H1 (cell line): ENCODE data around the gene HTR1B. TPM values are rescaled to one million over a fixed set of nuclear protein-coding genes. Genes with fewer than 3 reads are reported as not detected.

Experiments used
- CTCF ChIA-PET: fragments of 300-600 bp; sonication (Branson Sonifier 250); formaldehyde crosslinking; loops from one replicate; lab custom pipeline; 2021; ENCODE audit not compliant: partially characterized antibody; lab: Charles Lee
- POLR2A ChIA-PET: fragments of 300-600 bp; sonication (Branson Sonifier 250); formaldehyde crosslinking; loops from one replicate; lab custom pipeline; 2021; ENCODE audit warnings: inconsistent platforms; ENCODE audit not compliant: partially characterized antibody; lab: Charles Lee
- DNase-seq, 2 experiments: peaks; one replicate each; pipeline versions ENCODE4 v3.0.0 to v3.0.0-alpha.2; 2010 to 2022; ENCODE audit warnings: low spot score in 2 of 2, low read depth in 1 of 2, mixed read lengths in 1 of 2
- FAIRE-seq: peaks from 2 replicates; lab custom pipeline; 2011; peaks lifted over from hg19 to GRCh38; lab: Jason Lieb, UNC
- H2AFZ ChIP-seq: 2 replicates; pipeline ENCODE4 v1.8.1; 2012; ENCODE audit warnings: low read length, inconsistent platforms
- H2AK5ac ChIP-seq: 2 replicates; pipeline ENCODE4 v1.6.1; 2013; ENCODE audit warnings: low read depth, low read length
- H2BK120ac ChIP-seq: replicated peaks from 2 replicates; pipeline ENCODE3; 2013; ENCODE audit warnings: low read depth, low read length, inconsistent platforms
- H2BK12ac ChIP-seq: 2 replicates; pipeline ENCODE4 v1.6.1; 2013; ENCODE audit warnings: low read depth, low read length
- H2BK15ac ChIP-seq: 2 replicates; pipeline ENCODE4 v1.6.1; 2013; ENCODE audit warnings: low read length
- H2BK20ac ChIP-seq: 2 replicates; pipeline ENCODE4 v1.6.1; 2013; ENCODE audit warnings: low read length
- H2BK5ac ChIP-seq: 2 replicates; pipeline ENCODE4 v1.6.1; 2013; ENCODE audit warnings: low read depth, low read length
- H3K14ac ChIP-seq: 2 replicates; pipeline ENCODE4 v1.6.1; 2013; ENCODE audit warnings: inconsistent platforms; ENCODE audit not compliant: insufficient read length
- H3K18ac ChIP-seq: 2 replicates; pipeline ENCODE4 v1.6.1; 2013; ENCODE audit warnings: low read length; ENCODE audit errors: extremely low read depth
- H3K23ac ChIP-seq: 2 replicates; pipeline ENCODE4 v1.6.1; 2013; ENCODE audit warnings: inconsistent platforms; ENCODE audit not compliant: insufficient read length
- H3K23me2 ChIP-seq: 2 replicates; pipeline ENCODE4 v1.6.1; 2013; ENCODE audit warnings: low read depth, low read length
- H3K27ac ChIP-seq: 2 replicates; pipeline ENCODE4 v1.6.1; 2011; ENCODE audit warnings: low read depth, low read length, inconsistent platforms
- H3K27me3 ChIP-seq, 4 experiments: replicated peaks in 1 of 4; 1 replicate in 1 of 4; 2 replicates in 3 of 4; pipeline versions ENCODE4 v1.6.1 to v1.8.1; 2011 to 2013; ENCODE audit warnings: low read length in 3 of 4, mild to moderate bottlenecking in 3 of 4, inconsistent platforms in 2 of 4, mixed read lengths in 2 of 4, moderate library complexity in 1 of 4; ENCODE audit not compliant: control insufficient read depth in 3 of 4, insufficient read depth in 3 of 4; ENCODE audit errors: extremely low read depth in 1 of 4
- H3K36me3 ChIP-seq, 4 experiments: 2 replicates each; pipeline versions ENCODE4 v1.6.1 to v1.8.1; 2011 to 2013; ENCODE audit warnings: mild to moderate bottlenecking in 4 of 4, low read length in 3 of 4, moderate library complexity in 2 of 4, control low read depth in 1 of 4, inconsistent platforms in 1 of 4; ENCODE audit not compliant: insufficient read depth in 4 of 4, control insufficient read depth in 2 of 4
- H3K4ac ChIP-seq: replicated peaks from 2 replicates; pipeline ENCODE3; 2013; ENCODE audit warnings: low read length, low read depth, mixed read lengths, inconsistent platforms; ENCODE audit not compliant: insufficient read length
- H3K4me1 ChIP-seq, 4 experiments: replicated peaks in 1 of 4; 1 replicate in 1 of 4; 2 replicates in 3 of 4; pipeline versions ENCODE4 v1.6.1 to v1.8.1; 2011 to 2013; ENCODE audit warnings: low read length in 3 of 4, inconsistent platforms in 2 of 4, mixed read lengths in 1 of 4; ENCODE audit not compliant: insufficient read depth in 4 of 4, control insufficient read depth in 3 of 4
- H3K4me2 ChIP-seq, 2 experiments: 2 replicates each; pipeline versions ENCODE4 v1.6.1 to v1.8.1; 2011 to 2013; ENCODE audit warnings: low read depth in 2 of 2, low read length in 2 of 2, control low read depth in 1 of 2, inconsistent platforms in 1 of 2, mild to moderate bottlenecking in 1 of 2; ENCODE audit not compliant: insufficient read depth in 1 of 2
- H3K4me3 ChIP-seq, 4 experiments: fragments of 200-600, 300-600 bp in 1 of 4; sonication (generic), shearing (Covaris generic), sonication (Bioruptor Twin) in 1 of 4; 2 replicates each; pipeline versions ENCODE4 v1.5.1 to v1.8.1; 2011 to 2016; ENCODE audit warnings: low read length in 4 of 4, low read depth in 3 of 4, control low read depth in 2 of 4, inconsistent platforms in 2 of 4, mild to moderate bottlenecking in 2 of 4, mixed read lengths in 1 of 4, moderate library complexity in 1 of 4; ENCODE audit not compliant: insufficient read depth in 2 of 4; ENCODE audit errors: extremely low read depth in 1 of 4
- H3K56ac ChIP-seq: replicated peaks from 2 replicates; pipeline ENCODE3; 2013; ENCODE audit warnings: low read depth, mild to moderate bottlenecking, mixed read lengths, low read length, inconsistent platforms; ENCODE audit not compliant: insufficient read length
- H3K79me1 ChIP-seq: 2 replicates; pipeline ENCODE4 v1.6.1; 2013; ENCODE audit warnings: low read depth, low read length, control low read depth
- H3K79me2 ChIP-seq, 2 experiments: 2 replicates each; pipeline versions ENCODE4 v1.6.1 to v1.8.1; 2012 to 2013; ENCODE audit warnings: low read length in 2 of 2, mild to moderate bottlenecking in 2 of 2, inconsistent platforms in 1 of 2; ENCODE audit not compliant: insufficient read depth in 2 of 2, control insufficient read depth in 1 of 2
- H3K9ac ChIP-seq, 4 experiments: replicated peaks in 1 of 4; 1 replicate in 1 of 4; 2 replicates in 3 of 4; pipeline versions ENCODE4 v1.6.1 to v1.8.1; 2011 to 2013; ENCODE audit warnings: low read depth in 3 of 4, low read length in 3 of 4, control low read depth in 2 of 4, mild to moderate bottlenecking in 2 of 4, moderate library complexity in 2 of 4, inconsistent platforms in 1 of 4; ENCODE audit errors: extremely low read depth in 1 of 4
- H3K9me3 ChIP-seq, 2 experiments: 2 replicates each; pipeline versions ENCODE4 v1.6.1 to v1.8.1; 2012 to 2013; ENCODE audit warnings: mild to moderate bottlenecking in 2 of 2, moderate library complexity in 2 of 2, control low read depth in 1 of 2, inconsistent platforms in 1 of 2, low read depth in 1 of 2, low read length in 1 of 2, mixed read lengths in 1 of 2; ENCODE audit not compliant: insufficient read depth in 2 of 2
- H4K20me1 ChIP-seq, 2 experiments: replicated peaks in 1 of 2; 2 replicates each; pipeline versions ENCODE3 to v1.8.1; 2011 to 2013; ENCODE audit warnings: inconsistent platforms in 2 of 2, low read length in 2 of 2, mild to moderate bottlenecking in 1 of 2; ENCODE audit not compliant: insufficient read depth in 2 of 2, control insufficient read depth in 1 of 2
- H4K5ac ChIP-seq: 2 replicates; pipeline ENCODE4 v1.6.1; 2013; ENCODE audit warnings: low read length, low read depth, mixed read lengths, inconsistent platforms; ENCODE audit not compliant: insufficient read length
- H4K8ac ChIP-seq: 2 replicates; pipeline ENCODE4 v1.8.0; 2013; ENCODE audit warnings: mild to moderate bottlenecking, moderate library complexity, low read length, inconsistent platforms; ENCODE audit not compliant: insufficient read depth; ENCODE audit errors: extremely low read depth
- H4K91ac ChIP-seq: replicated peaks from 2 replicates; pipeline ENCODE3; 2013; ENCODE audit warnings: low read length, mixed read lengths, inconsistent platforms; ENCODE audit not compliant: insufficient read length
- ASH2L ChIP-seq: fragments of 200-600, 300-600 bp; sonication (generic); IDR thresholded peaks from one replicate; pipeline ENCODE4 v1.7.1; 2017; ENCODE audit warnings: low read length
- BRCA1 ChIP-seq: IDR thresholded peaks from 2 replicates; pipeline ENCODE4 v1.6.1; 2012; ENCODE audit warnings: low read depth, low read length, improper control_type of control experiment
- CHD2 ChIP-seq: IDR thresholded peaks from 2 replicates; pipeline ENCODE4 v1.6.1; 2012; ENCODE audit warnings: low read length, improper control_type of control experiment
- CTBP2 ChIP-seq: IDR thresholded peaks from 2 replicates; pipeline ENCODE4 v1.7.0; 2011; ENCODE audit warnings: borderline replicate concordance, mild to moderate bottlenecking, moderate library complexity, mixed read lengths, low read length; ENCODE audit not compliant: insufficient read depth, insufficient read length
- SIN3A ChIP-seq, 2 experiments: IDR thresholded peaks in 1 of 2; conservative IDR thresholded peaks in 1 of 2; 2 replicates each; pipeline ENCODE4 v1.6.1; 2011 to 2012; ENCODE audit warnings: low read length in 2 of 2, improper control_type of control experiment in 1 of 2, low read depth in 1 of 2, mild to moderate bottlenecking in 1 of 2
- WGBS, 2 experiments: shearing (Covaris generic) in 1 of 2; methylation state at CpG; one replicate each; pipeline versions ENCODE4 v1.1.6 to v1.1.7; 2013 to 2015; ENCODE audit warnings: low lambda C conversion rate in 2 of 2, mixed read lengths in 2 of 2, inconsistent platforms in 1 of 2, low coverage in 1 of 2, missing lambda C conversion rate in 1 of 2; ENCODE audit not compliant: insufficient replicate concordance in 2 of 2, insufficient coverage in 1 of 2, insufficient read length in 1 of 2; ENCODE audit errors: extremely low coverage in 1 of 2, missing lambda C conversion rate in 1 of 2; 5-methylcytosine and 5-hydroxymethylcytosine counted together
- polyA plus RNA-seq, 7 experiments: library from polyadenylated mRNA; depleted of rRNA in 3 of 7; stranded (reverse) in 5 of 7; unstranded in 2 of 7; fragments of >200 nt in 5 of 7; fragments of 200-250 nt in 2 of 7; gene quantifications; 1 replicate in 5 of 7; 2 replicates in 1 of 7; 4 replicates in 1 of 7; pipeline versions ENCODE4 v1.2.1 to v1.2.3, GENCODE V29; 2011 to 2013; ENCODE audit warnings: missing spikeins in 2 of 7, mixed read lengths in 2 of 7
- total RNA-seq: library from RNA; stranded (reverse); fragmentation: NEBNext Ultra II Directional; extraction: Animal tissue kit (Norgen Biotek cat#: 25700); gene quantifications from 2 replicates; pipeline ENCODE4 v1.2.1, GENCODE V29; 2021

HTR1B gene
- total and polyA plus RNA-seq, 2 of the 8 experiments (the other 6 are each of a cell fraction or from before 2014, with no cell fraction given): 1.1 to 1.4 TPM

DNA sequence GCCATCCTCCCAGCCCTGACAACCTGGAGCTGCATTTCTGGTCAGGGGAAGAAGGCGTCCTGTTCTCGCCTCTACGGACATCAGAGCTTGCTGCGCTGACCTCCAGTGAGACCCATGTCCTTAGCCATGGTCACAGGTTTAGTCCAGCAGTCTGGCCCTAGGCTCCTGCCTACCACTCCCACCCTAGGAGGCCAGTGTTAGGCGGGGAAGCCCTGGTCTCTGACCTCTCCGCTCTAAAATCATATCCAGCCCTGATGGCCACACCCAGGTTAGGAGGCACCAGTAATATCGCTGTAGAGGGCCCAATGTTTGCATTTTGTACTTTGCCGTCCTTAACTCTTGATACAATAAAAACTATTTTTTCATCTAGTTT, 1.2 kb upstream of the HTR1B start:
- 0 out of 2 replicates have a peak overlapping the region, but pooled peaks have one; percentile 76 for H2AFZ ChIP-seq
- peaks cover 4 to 53% (median 46%) of the 10 kb centered on the region in 4 experiments for H3K27me3 ChIP-seq
- FAIRE-seq (no peak), DNase-seq (no peak)
- WGBS, 2 experiments: 6% methylated on average over 8 of the region's 8 CpGs; no CpG with 5 or more reads in 1 of the 2 experiments
- H3K56ac ChIP-seq: no peak overlapping the region
- H3K36me3 ChIP-seq: no peaks in the 10 kb centered on the region
- peak overlapping the region in 1 of 4 experiments; percentile 6; a peak in 1 of 7 replicates for H3K9ac ChIP-seq
- no peak overlapping the region; the same call in 1 of the 2 replicates for H3K18ac ChIP-seq
- POLR2A ChIA-PET: interaction anchor here (1.1 to 1.3 kb wide), 2 partner anchors 11 to 103 kb away, joined by 3 read pairs; no protein-coding TSS in a partner anchor
- no peak overlapping the region for H4K91ac ChIP-seq
- no peak overlapping the region for H2BK20ac ChIP-seq
- no peak overlapping the region for H3K27ac ChIP-seq
- no peaks in the 10 kb centered on the region for H3K79me1 ChIP-seq
- peaks cover 0 to 5% (median under 1%) of the 10 kb centered on the region in 4 experiments; a peak in 5 of 7 replicates for H3K4me1 ChIP-seq
- peak overlapping the region; percentile 73 to 91 (median 86) for H3K4me3 ChIP-seq
- no peak overlapping the region for H4K5ac ChIP-seq
- peak overlapping the region; percentile 99 to 100 for H3K4me2 ChIP-seq
- CTCF ChIA-PET: interaction anchor here (0.7 to 8.3 kb wide), 17 partner anchors 8 to 462 kb away, joined by 3 to 112 read pairs (median 5); partner anchors contain the start of gene MEI4
- peak overlapping the region; percentile 62; the same call in 1 of the 2 replicates for H2BK12ac ChIP-seq
- H2BK15ac ChIP-seq: no peak overlapping the region
- H2BK120ac ChIP-seq: no peak overlapping the region
- H3K9me3 ChIP-seq: no peaks in the 10 kb centered on the region
- no peak overlapping the region for H3K4ac ChIP-seq
- H2BK5ac ChIP-seq: no peak overlapping the region
- no peak overlapping the region for H4K8ac ChIP-seq
- H3K79me2 ChIP-seq: no peaks in the 10 kb centered on the region
- no peak overlapping the region for H3K14ac ChIP-seq
- peaks cover 38% of the 10 kb centered on the region for H3K23me2 ChIP-seq
- no peak overlapping the region for H2AK5ac ChIP-seq
- no peak for TF ChIP-seq CTBP2
- TF ChIP-seq ASH2L: no peak
- TF ChIP-seq CHD2: 0 out of 2 replicates have a peak, but pooled peaks have one; percentile 1
- TF ChIP-seq BRCA1: no peak
- peak in 1 of 2 experiments; percentile 11; a peak in 1 of 4 replicates for TF ChIP-seq SIN3A (conservative IDR thresholded peaks at IDR 0.05 in 1 of 2, IDR thresholded peaks at IDR 0.05 in 1 of 2; ENCODE audit: low read depth in 1 of 2, low read length in 2 of 2)
- H3K23ac ChIP-seq: no peak overlapping the region
- no peaks in the 10 kb centered on the region for H4K20me1 ChIP-seq
